Endothelial cell of umbilical vein (primary cell): Measurements from ENCODE around the gene STAB1. TPM values are rescaled to one million over a fixed set of nuclear protein-coding genes. Genes with fewer than 3 reads are reported as not detected.

Experiments used
- BruUV-seq: library from RNA; stranded (reverse); fragments of 400-500 nt; replicated peaks from 2 replicates; lab custom pipeline; 2021; lab: Mats Ljungman, UMichigan
- CTCF ChIA-PET: fragments of 300-600, 350-600 bp; sonication (Branson Sonifier 250); formaldehyde crosslinking; loops from one replicate; lab custom pipeline; 2021; ENCODE audit warnings: antibody characterized with exemption, inconsistent platforms; lab: Charles Lee
- POLR2A ChIA-PET: fragments of 300-600, 350-600 bp; sonication (Branson Sonifier 250); formaldehyde crosslinking; loops from one replicate; lab custom pipeline; 2021; ENCODE audit warnings: antibody characterized with exemption, inconsistent platforms; lab: Charles Lee
- DNase-seq: peaks from one replicate; pipeline ENCODE4 v3.0.0-alpha.2; 2011; ENCODE audit warnings: low read depth, low spot score
- FAIRE-seq: peaks from 2 replicates; lab custom pipeline; 2011; peaks lifted over from hg19 to GRCh38; lab: Jason Lieb, UNC
- H2AFZ ChIP-seq: 2 replicates; pipeline ENCODE4 v1.6.0; 2012; ENCODE audit warnings: low read depth, low read length, control low read depth, inconsistent platforms
- H3K27ac ChIP-seq: 2 replicates; pipeline ENCODE4 v1.5.1; 2011; ENCODE audit warnings: low read depth, mild to moderate bottlenecking, control low read depth, low read length, moderate library complexity; ENCODE audit not compliant: insufficient read depth
- H3K27me3 ChIP-seq, 2 experiments: 2 replicates each; pipeline versions ENCODE4 v1.6.0 to v1.6.1; 2011; ENCODE audit warnings: low read length in 2 of 2, mixed read lengths in 1 of 2; ENCODE audit not compliant: control insufficient read depth in 2 of 2, insufficient read depth in 2 of 2
- H3K36me3 ChIP-seq, 2 experiments: 2 replicates in 1 of 2; 3 replicates in 1 of 2; pipeline ENCODE4 v1.5.1; 2011; ENCODE audit warnings: low read length in 2 of 2, mild to moderate bottlenecking in 1 of 2, moderate library complexity in 1 of 2; ENCODE audit not compliant: control insufficient read depth in 2 of 2, insufficient read depth in 2 of 2; ENCODE audit errors: extremely low read depth in 1 of 2
- H3K4me1 ChIP-seq: 3 replicates; pipeline ENCODE4 v1.5.1; 2011; ENCODE audit warnings: mild to moderate bottlenecking, low read length; ENCODE audit not compliant: control insufficient read depth, insufficient read depth; ENCODE audit errors: extremely low read depth
- H3K4me2 ChIP-seq: 2 replicates; pipeline ENCODE4 v1.6.1; 2011; ENCODE audit warnings: low read length, control low read depth, mixed read lengths; ENCODE audit not compliant: insufficient read depth
- H3K4me3 ChIP-seq, 3 experiments: fragments of 200-600 bp in 1 of 3; sonication (generic), shearing (Covaris generic) in 1 of 3; replicated peaks in 1 of 3; 2 replicates each; pipeline ENCODE4 v1.5.1; 2011 to 2016; ENCODE audit warnings: control low read depth in 3 of 3, low read length in 3 of 3, mild to moderate bottlenecking in 2 of 3, inconsistent platforms in 1 of 3, low read depth in 1 of 3, moderate library complexity in 1 of 3; ENCODE audit not compliant: insufficient read depth in 1 of 3
- H3K79me2 ChIP-seq: 2 replicates; pipeline ENCODE4 v1.6.0; 2012; ENCODE audit warnings: low read length, inconsistent platforms; ENCODE audit not compliant: control insufficient read depth, insufficient read depth
- H3K9ac ChIP-seq: replicated peaks from 2 replicates; pipeline ENCODE3; 2011; ENCODE audit warnings: low read length, control low read depth; ENCODE audit not compliant: insufficient read depth; ENCODE audit errors: extremely low read depth
- H3K9me1 ChIP-seq: replicated peaks from 3 replicates; pipeline ENCODE4 v1.6.0; 2011; ENCODE audit warnings: mild to moderate bottlenecking, low read length; ENCODE audit not compliant: control insufficient read depth, insufficient read depth; ENCODE audit errors: extremely low read depth
- H3K9me3 ChIP-seq: replicated peaks from 2 replicates; pipeline ENCODE4 v1.5.1; 2012; ENCODE audit warnings: low read length, inconsistent platforms; ENCODE audit not compliant: control insufficient read depth, insufficient read depth
- H4K20me1 ChIP-seq: replicated peaks from 2 replicates; pipeline ENCODE3; 2011; ENCODE audit warnings: mild to moderate bottlenecking, low read length; ENCODE audit not compliant: control insufficient read depth, insufficient read depth; ENCODE audit errors: extremely low read depth
- CTCF ChIP-seq, 2 donors: IDR thresholded peaks; 1 replicate in 1 of 2; 2 replicates in 1 of 2; pipeline ENCODE4 v1.5.1; 2011; ENCODE audit warnings: low read length in 2 of 2, mild to moderate bottlenecking in 2 of 2, moderate library complexity in 2 of 2, control low read depth in 1 of 2, inconsistent platforms in 1 of 2, low read depth in 1 of 2; ENCODE audit not compliant: insufficient read depth in 1 of 2; ENCODE audit errors: extremely low read depth in 1 of 2
- EZH2 ChIP-seq: IDR thresholded peaks from 2 replicates; pipeline ENCODE4 v1.6.1; 2012; ENCODE audit warnings: borderline replicate concordance, low read depth, mild to moderate bottlenecking, moderate library complexity, low read length, inconsistent platforms; ENCODE audit not compliant: severe bottlenecking
- FOS ChIP-seq: IDR thresholded peaks from 2 replicates; pipeline ENCODE4 v1.6.1; 2011; ENCODE audit warnings: mild to moderate bottlenecking, low read length, moderate library complexity, borderline replicate concordance; ENCODE audit not compliant: insufficient read depth
- GATA2 ChIP-seq: IDR thresholded peaks from 2 replicates; pipeline ENCODE4 v1.7.0; 2011; ENCODE audit warnings: low read depth, mild to moderate bottlenecking, moderate library complexity, mixed read lengths, low read length; ENCODE audit not compliant: insufficient read length, insufficient read depth
- MAX ChIP-seq: IDR thresholded peaks from 2 replicates; pipeline ENCODE4 v1.6.1; 2011; ENCODE audit not compliant: insufficient read depth, insufficient read length
- MYC ChIP-seq: IDR thresholded peaks from one replicate; pipeline ENCODE4 v1.6.1; 2011; ENCODE audit warnings: mild to moderate bottlenecking, low read depth, low read length
- POLR2AphosphoS5 ChIP-seq: IDR thresholded peaks from 2 replicates; pipeline ENCODE4 v1.6.1; 2012; ENCODE audit warnings: low read depth, mild to moderate bottlenecking, control low read depth, low read length, moderate library complexity; ENCODE audit not compliant: insufficient read depth
- dilution Hi-C: fragments of 300-500 bp; cut with MboI; formaldehyde crosslinking; loops from one replicate; pipeline ENCODE4 v1.15.0; 2019; ENCODE audit warnings: low sequenced_read_pairs; ENCODE audit not compliant: extremely low pct_ligation_motif_present
- intact Hi-C: fragments of 100-400 bp; cut with micrococcal nuclease; formaldehyde crosslinking; loops from one replicate; pipeline ENCODE4 v1.10.0; 2022
- polyA plus RNA-seq, 4 experiments: library from polyadenylated mRNA; depleted of rRNA in 3 of 4; stranded (reverse) in 3 of 4; unstranded in 1 of 4; fragments of >200 nt; gene quantifications; 2 replicates each; pipeline versions ENCODE4 v1.2.1 to v1.2.3, GENCODE V29; 2011 to 2012; ENCODE audit warnings: missing spikeins in 1 of 4
- total RNA-seq: library from RNA; stranded (reverse); gene quantifications from 2 replicates; pipeline ENCODE4 v1.2.3, GENCODE V29; 2021

The STAB1 gene
- total and polyA plus RNA-seq, 2 donors (not counting 3 experiments of a cell fraction or from before 2014, with no cell fraction given), result 369 TPM

DNA sequence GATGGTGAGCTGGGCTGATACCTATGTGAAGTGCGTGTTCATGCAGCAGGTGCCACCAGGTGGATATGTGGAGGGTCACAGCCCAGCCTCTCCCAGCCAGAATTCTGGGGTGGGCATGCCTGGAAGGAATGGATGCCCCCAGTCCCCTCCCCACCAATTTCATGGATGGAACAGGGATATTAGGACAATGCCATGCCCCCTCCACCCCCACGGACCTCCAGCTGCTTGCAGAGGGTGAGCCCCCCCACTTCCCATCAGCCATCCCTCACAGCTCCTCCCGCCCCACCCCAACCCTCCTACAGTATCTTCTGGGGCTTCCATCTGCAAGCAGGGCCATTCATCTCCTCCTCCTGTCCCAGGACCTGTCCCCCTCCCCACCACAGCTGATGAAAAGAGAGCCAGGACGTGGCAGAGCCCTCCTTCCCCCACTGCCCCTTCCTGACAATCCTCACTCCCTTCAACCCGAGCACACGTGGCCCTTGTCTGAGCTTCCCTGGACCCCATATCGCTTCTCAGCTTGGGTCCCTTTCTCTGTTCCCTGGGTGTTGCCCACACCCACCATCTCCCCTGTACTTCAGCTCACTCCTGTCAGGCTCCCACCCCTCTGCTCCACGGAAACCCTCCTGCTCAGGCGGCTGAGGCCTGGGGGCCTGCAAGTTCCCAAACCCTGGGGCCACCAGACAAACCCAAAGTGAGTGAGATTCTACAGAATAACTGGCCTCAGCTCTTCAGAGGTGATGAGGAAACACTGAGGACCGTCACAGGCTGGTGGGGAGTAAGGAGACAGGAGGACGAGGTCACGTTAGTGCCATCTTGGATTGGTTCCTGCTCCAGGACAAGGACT, 47.4 kb upstream of the STAB1 start:
- DNase-seq (no peak), FAIRE-seq (no peak)
- Histone ChIP-seq H3K9ac (no peak overlapping the region), H3K9me1 (no peaks in the 10 kb centered on the region), H3K4me1 (peaks cover 5% of the 10 kb centered on the region), H3K9me3 (no peaks in the 10 kb centered on the region), H3K79me2 (no peaks in the 10 kb centered on the region), H3K27ac (no peak overlapping the region), H2AFZ (no peak overlapping the region), H3K36me3 (no peaks in the 10 kb centered on the region), H3K4me3 (no peak overlapping the region), H3K4me2 (no peak overlapping the region), H3K27me3 (no peaks in the 10 kb centered on the region), H4K20me1 (no peaks in the 10 kb centered on the region)
- dilution Hi-C loops (no loop called here), intact Hi-C loops (loop anchor here (1.0 to 5.0 kb wide), 3 partner anchors 19 to 210 kb away; partner anchors contain the start of gene TWF2)
- no peak for TF ChIP-seq MYC
- no peak for TF ChIP-seq POLR2AphosphoS5
- TF ChIP-seq EZH2, result no peak
- TF ChIP-seq MAX, result no peak
- no peak for TF ChIP-seq FOS
- TF ChIP-seq GATA2, result no peak
- no peak for TF ChIP-seq CTCF (IDR thresholded peaks at IDR 0.05; ENCODE audit: extremely low read depth in 1 of 2, insufficient read depth in 1 of 2, low read depth in 1 of 2, low read length in 2 of 2)
- ChIA-PET POLR2A (interaction anchor here (0.5 kb wide), 1 partner anchor 23 kb away, joined by 4 read pairs; no protein-coding TSS in a partner anchor), CTCF (interaction anchor here (0.8 to 7.2 kb wide), 10 partner anchors 9 to 229 kb away, joined by 3 to 243 read pairs (median 6); partner anchors contain the start of gene WDR82)
- BruUV-seq, result no TSS peak
